ENCODE data around the gene HIPK1.
A peak's percentile ranks its signal among the peaks of the same experiment; 100 is the strongest.

Gene HIPK1

GRCh38 chr1:113913887-113914664 is 15.0 kb upstream of the HIPK1 start:
- DNase-seq (ENCODE audit: low read depth) = no peak

GRCh38 chr1:113916974-113917373 is 12.2 kb upstream of the HIPK1 start:
- no peak for DNase-seq (ENCODE audit: low read depth)

GRCh38 chr1:113917400-113918082 is 11.6 kb upstream of the HIPK1 start:
- DNase-seq (ENCODE audit: low read depth) = no peak

GRCh38 chr1:113918243-113918642 is 10.9 kb upstream of the HIPK1 start:
- DNase-seq (ENCODE audit: low read depth) = no peak

GRCh38 chr1:113922957-113923356 is 6.2 kb upstream of the HIPK1 start:
- DNase-seq (ENCODE audit: low read depth) = no peak

GRCh38 chr1:113924473-113924872 is 4.7 kb upstream of the HIPK1 start:
- DNase-seq (ENCODE audit: low read depth) = no peak

GRCh38 chr1:113928187-113928930 is 765 bp upstream of the HIPK1 start:
- DNase-seq (ENCODE audit: low read depth) = no peak

GRCh38 chr1:113929750-113930498 is 800 bp downstream of the HIPK1 start:
- DNase-seq (ENCODE audit: low read depth) = peak; percentile 74

- peak; percentile 82 for DNase-seq (ENCODE audit: low read depth)
These were observed 1.5 kb downstream of the HIPK1 start for GRCh38 chr1:113930499-113931161.

- DNase-seq (ENCODE audit: low read depth) = no peak
These were observed 2.3 kb downstream of the HIPK1 start for GRCh38 chr1:113931451-113931851.

- no peak for DNase-seq (ENCODE audit: low read depth)
These were observed 4.9 kb downstream of the HIPK1 start for GRCh38 chr1:113934006-113934405.

- no peak for DNase-seq (ENCODE audit: low read depth)
These were observed 5.5 kb downstream of the HIPK1 start for GRCh38 chr1:113934511-113935055.

- no peak for DNase-seq (ENCODE audit: low read depth)
These were observed 6.1 kb downstream of the HIPK1 start for GRCh38 chr1:113935176-113935575.

- no peak for DNase-seq (ENCODE audit: low read depth)
These were observed 6.8 kb downstream of the HIPK1 start for GRCh38 chr1:113935970-113936369.

- DNase-seq (ENCODE audit: low read depth) = no peak
These were observed 8.0 kb downstream of the HIPK1 start for GRCh38 chr1:113937146-113937545.

GRCh38 chr1:113938192-113938591 is 9.1 kb downstream of the HIPK1 start:
- DNase-seq (ENCODE audit: low read depth) = no peak

GRCh38 chr1:113940365-113941244 is 11.5 kb downstream of the HIPK1 start:
- DNase-seq (ENCODE audit: low read depth) = peak; percentile 28

GRCh38 chr1:113941245-113941559 is 12.1 kb downstream of the HIPK1 start:
- no peak for DNase-seq (ENCODE audit: low read depth)

GRCh38 chr1:113942527-113942926 is 13.4 kb downstream of the HIPK1 start:
- DNase-seq (ENCODE audit: low read depth) = no peak

- no peak for DNase-seq (ENCODE audit: low read depth)
These were observed 14.1 kb downstream of the HIPK1 start for GRCh38 chr1:113943028-113943811.

Data from T-helper 22 cell (primary cell).